ENCODE data around the gene SYT9. TPM values are rescaled to one million over a fixed set of nuclear protein-coding genes. Genes with fewer than 3 reads are reported as not detected.

SYT9 gene
- total and polyA plus RNA-seq, 9 of the 15 experiments (the other 6 are each of a cell fraction or from before 2014, with no cell fraction given) = 0.01 TPM; not detected in 8

GRCh38 chr11:7348432-7349304, 97.0 kb downstream of the SYT9 start (continued):
- TF ChIP-seq KLF1 (tag; IDR thresholded peaks at IDR 0.05) (no peak), CC2D1A (IDR thresholded peaks at IDR 0.05) (no peak), HMGXB4 (CRISPR knock-in tag; IDR thresholded peaks at IDR 0.05) (no peak), MTA3 (IDR thresholded peaks at IDR 0.05; ENCODE audit: borderline replicate concordance) (no peak), MEF2A (IDR thresholded peaks at IDR 0.05; ENCODE audit: control insufficient read depth, low read depth, low read length) (no peak), NFE2 (IDR thresholded peaks at IDR 0.05; ENCODE audit: low read depth) (no peak), TAF15 (IDR thresholded peaks at IDR 0.05; ENCODE audit: low read depth, low read length) (no peak), RHOXF2B (CRISPR knock-in tag; conservative IDR thresholded peaks at IDR 0.05) (no peak)

- Histone ChIP-seq H3K9me3 (replicated peaks; ENCODE audit: control insufficient read depth, insufficient read depth, low read depth, low read length) (no peaks in the 10 kb centered on the region), H3K4me2 (ENCODE audit: insufficient read depth, low read length) (no peak overlapping the region), H3K27me3 (ENCODE audit: control insufficient read depth in 2 of 2, insufficient read depth in 2 of 2, low read length in 2 of 2) (no peaks in the 10 kb centered on the region; a peak in 1 of 5 replicates), H3K4me3 (no peak overlapping the region), H3K9ac (ENCODE audit: insufficient read depth in 1 of 2, low read depth in 2 of 2, low read length in 2 of 2) (no peak overlapping the region), H3K27ac (ENCODE audit: extremely low read depth, low read depth, low read length) (no peak overlapping the region), H3K9me1 (ENCODE audit: control insufficient read depth, insufficient read depth, low read length) (no peaks in the 10 kb centered on the region), H3K4me1 (replicated peaks in 1 of 2; ENCODE audit: control insufficient read depth in 2 of 2, insufficient read depth in 2 of 2, low read length in 2 of 2) (no peaks in the 10 kb centered on the region), H4K20me1 (replicated peaks; ENCODE audit: control insufficient read depth, insufficient read depth, low read length) (no peaks in the 10 kb centered on the region), H3K36me3 (ENCODE audit: control insufficient read depth, insufficient read depth, low read length) (no peaks in the 10 kb centered on the region), H2AFZ (ENCODE audit: low read depth, low read length) (no peak overlapping the region), H3K79me2 (ENCODE audit: control insufficient read depth, insufficient read depth, low read length) (no peaks in the 10 kb centered on the region)
- no peak for FAIRE-seq
- no peak for DNase-seq (ENCODE audit: extremely low read depth in 1 of 4, low spot score in 3 of 4)
- in situ Hi-C loops (cut with MboI) = no loop called here
- no peak for ATAC-seq
- intact Hi-C loops (cut with micrococcal nuclease) = no loop called here
- no TSS peak for BruUV-seq (replicated peaks)
- ChIA-PET POLR2A (interaction anchor here (0.6 kb wide), 1 partner anchor 325 kb away, joined by 3 read pairs; no protein-coding TSS in a partner anchor), CTCF (ENCODE audit: low intra/inter-chr PET ratio) (interaction anchor here (0.6 kb wide), 1 partner anchor 466 kb away, joined by 3 read pairs; no protein-coding TSS in a partner anchor)
- TF ChIP-seq ATF3 (IDR thresholded peaks at IDR 0.05) (peak; percentile 10; the same call in 1 of the 2 replicates), ATF3 (CRISPR knock-in tag; conservative IDR thresholded peaks at IDR 0.05) (no peak), SREBF1 (IDR thresholded peaks at IDR 0.05; ENCODE audit: borderline replicate concordance, low read depth, low read length) (no peak)
- 0% methylated on average over 5 of the region's 5 CpGs for WGBS (ENCODE audit: insufficient coverage, low coverage, missing lambda C conversion rate)
Observed at GRCh38 chr11:7351228-7351627, 99.5 kb downstream of the SYT9 start.
